Transverse colon (tissue), 4 donors: Measurements from ENCODE around the gene NMD3. TPM values are rescaled to one million over a fixed set of nuclear protein-coding genes. Genes with fewer than 3 reads are reported as not detected.

Experiments
- DNase-seq: peaks from one replicate; pipeline ENCODE4 v3.0.0-alpha.2; 2019
- H3K27ac ChIP-seq, 4 donors: fragments of 200-600 bp; sonication (generic); 2 replicates each; pipeline ENCODE4 v1.5.1; 2016 to 2018; ENCODE audit warnings: inconsistent platforms in 4 of 4
- H3K27me3 ChIP-seq: fragments of 200-600 bp; sonication (generic); 2 replicates; pipeline ENCODE4 v1.5.1; 2017; ENCODE audit warnings: inconsistent platforms
- H3K36me3 ChIP-seq, 4 donors: fragments of 200-600 bp; sonication (generic); 2 replicates each; pipeline ENCODE4 v1.5.1; 2017 to 2019; ENCODE audit warnings: inconsistent platforms in 4 of 4
- H3K4me1 ChIP-seq, 4 donors: fragments of 200-600 bp; sonication (generic); 2 replicates each; pipeline ENCODE4 v1.5.1; 2017 to 2020; ENCODE audit warnings: inconsistent platforms in 4 of 4
- H3K4me3 ChIP-seq, 4 donors: fragments of 200-600 bp; sonication (generic); 1 replicate in 1 of 4; 2 replicates in 3 of 4; pipeline versions ENCODE4 v1.5.1 to v1.6.1; 2017 to 2019; ENCODE audit warnings: inconsistent platforms in 4 of 4
- H3K9me3 ChIP-seq, 2 donors: fragments of 200-600 bp; sonication (generic); 2 replicates each; pipeline ENCODE4 v1.5.1; 2017 to 2019; ENCODE audit warnings: inconsistent platforms in 2 of 2
- EP300 ChIP-seq: sonication (generic); formaldehyde crosslinking; IDR thresholded peaks from one replicate; pipeline ENCODE4 v1.6.1; 2017; ENCODE audit warnings: antibody characterized with exemption, low read depth
- POLR2A ChIP-seq: fragments of 450-650 bp; IDR thresholded peaks from one replicate; pipeline ENCODE4 v1.6.1; 2016; ENCODE audit warnings: antibody characterized with exemption, mild to moderate bottlenecking, moderate library complexity
- POLR2AphosphoS5 ChIP-seq, 3 donors: sonication (generic); formaldehyde crosslinking; IDR thresholded peaks; one replicate each; pipeline ENCODE4 v1.6.1; 2016; ENCODE audit warnings: antibody characterized with exemption in 3 of 3
- WGBS, 2 donors: methylation state at CpG; one replicate each; pipeline ENCODE4 v1.1.5; 2018; ENCODE audit warnings: low coverage in 1 of 2; 5-methylcytosine and 5-hydroxymethylcytosine counted together
- in situ Hi-C, 4 donors: fragments of 200-750 bp; cut with MboI; loops; one replicate each; pipeline versions ENCODE4 v1.15.0 to v1.15.1; 2017; ENCODE audit warnings: low sequenced_read_pairs in 3 of 4, low pct_ligation_motif_present in 1 of 4, low pct_unique_long_range_greater_than_20kb in 1 of 4
- intact Hi-C: fragments of 100-400 bp; cut with DNase I; formaldehyde crosslinking; loops from one replicate; pipeline ENCODE4 v1.15.1; 2023; ENCODE audit warnings: low total_unique reads
- total RNA-seq, 4 donors: library from RNA; depleted of rRNA; stranded (reverse); fragments of >200 nt; gene quantifications; one replicate each; pipeline ENCODE4 v1.1.0, GENCODE V29; 2016
- TF ChIP-seq, protein P1 (sequence below), 5 experiments: fragments of 200-600 bp in 3 of 5; fragments of 450-650 bp in 2 of 5; sonication (generic) in 3 of 5; IDR thresholded peaks; 1 replicate in 2 of 5; 2 replicates in 3 of 5; pipeline ENCODE4 v1.5.1; 2016 to 2017; ENCODE audit warnings: antibody characterized with exemption in 5 of 5, inconsistent platforms in 3 of 5, mild to moderate bottlenecking in 2 of 5, moderate library complexity in 1 of 5

Gene NMD3
- total RNA-seq, 4 donors from 2014 or later: 7.5 to 37.3 (median 21.8) TPM

DNA sequence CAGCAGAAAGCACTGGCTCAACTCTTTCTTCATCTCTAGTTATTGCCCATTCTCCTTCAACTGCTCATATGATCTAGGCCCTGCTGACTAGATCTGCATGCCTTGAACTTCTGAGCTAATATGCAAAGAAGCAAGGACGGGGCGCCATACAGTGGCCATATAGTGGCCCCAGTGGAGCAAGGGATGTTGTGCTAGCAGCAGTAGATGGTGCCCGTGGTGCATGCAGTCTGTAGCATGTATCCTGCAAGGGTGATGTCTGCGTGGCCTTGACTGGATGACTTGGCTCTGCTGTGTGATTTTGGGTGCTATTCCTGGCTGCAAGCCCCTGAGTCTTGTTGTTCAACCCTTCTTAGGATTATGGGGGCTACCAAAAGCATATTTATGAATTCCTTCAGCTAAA, 12.2 kb upstream of the NMD3 start:
- H3K4me3 ChIP-seq: no peak overlapping the region
- H3K27ac ChIP-seq: no peak overlapping the region
- no peaks in the 10 kb centered on the region for H3K4me1 ChIP-seq
- TF ChIP-seq POLR2A (no peak), POLR2AphosphoS5 (IDR thresholded peaks at IDR 0.05) (no peak), EP300 (no peak)
- TF ChIP-seq, protein P1, sequence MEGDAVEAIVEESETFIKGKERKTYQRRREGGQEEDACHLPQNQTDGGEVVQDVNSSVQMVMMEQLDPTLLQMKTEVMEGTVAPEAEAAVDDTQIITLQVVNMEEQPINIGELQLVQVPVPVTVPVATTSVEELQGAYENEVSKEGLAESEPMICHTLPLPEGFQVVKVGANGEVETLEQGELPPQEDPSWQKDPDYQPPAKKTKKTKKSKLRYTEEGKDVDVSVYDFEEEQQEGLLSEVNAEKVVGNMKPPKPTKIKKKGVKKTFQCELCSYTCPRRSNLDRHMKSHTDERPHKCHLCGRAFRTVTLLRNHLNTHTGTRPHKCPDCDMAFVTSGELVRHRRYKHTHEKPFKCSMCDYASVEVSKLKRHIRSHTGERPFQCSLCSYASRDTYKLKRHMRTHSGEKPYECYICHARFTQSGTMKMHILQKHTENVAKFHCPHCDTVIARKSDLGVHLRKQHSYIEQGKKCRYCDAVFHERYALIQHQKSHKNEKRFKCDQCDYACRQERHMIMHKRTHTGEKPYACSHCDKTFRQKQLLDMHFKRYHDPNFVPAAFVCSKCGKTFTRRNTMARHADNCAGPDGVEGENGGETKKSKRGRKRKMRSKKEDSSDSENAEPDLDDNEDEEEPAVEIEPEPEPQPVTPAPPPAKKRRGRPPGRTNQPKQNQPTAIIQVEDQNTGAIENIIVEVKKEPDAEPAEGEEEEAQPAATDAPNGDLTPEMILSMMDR (IDR thresholded peaks at IDR 0.05): no peak
- H3K9me3 ChIP-seq: no peaks in the 10 kb centered on the region
- H3K27me3 ChIP-seq: no peaks in the 10 kb centered on the region
- in situ Hi-C loops: no loop called here
- no peak for DNase-seq
- intact Hi-C loops: loop anchor here (10.0 kb wide), 1 partner anchor 834 kb away; no protein-coding TSS in a partner anchor
- 83% methylated on average over 4 of the region's 4 CpGs; no CpG with 5 or more reads in 1 of the 2 donors for WGBS, 2 donors
- no peaks in the 10 kb centered on the region for H3K36me3 ChIP-seq

DNA sequence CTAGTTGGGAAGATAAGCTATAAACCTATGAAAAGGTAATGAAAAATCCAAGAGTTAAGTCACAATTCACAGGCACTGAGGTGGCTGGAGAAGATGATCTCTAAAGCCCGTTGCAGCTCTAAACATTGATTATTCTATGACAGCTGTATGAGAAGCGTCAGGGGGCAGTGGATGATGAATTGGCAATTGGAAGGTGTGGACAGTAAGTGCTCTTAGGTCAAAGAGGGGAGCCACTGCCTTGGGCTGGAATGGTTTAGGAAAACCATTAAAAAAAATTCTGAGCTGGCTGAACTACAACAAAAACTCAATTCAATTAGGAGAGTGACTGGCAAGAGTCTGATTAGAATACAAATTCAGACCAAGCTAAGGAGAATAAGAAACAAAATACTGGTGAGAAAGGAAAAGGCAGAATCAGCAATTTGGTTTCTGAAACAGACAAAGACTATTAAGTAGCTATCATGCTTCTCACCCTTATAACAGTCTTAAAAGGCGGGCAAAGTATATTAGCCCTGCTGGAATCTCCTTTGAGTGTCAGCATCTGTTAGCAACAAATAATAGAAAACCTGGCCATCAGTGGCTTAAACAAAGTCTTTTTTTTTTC, 8.8 kb upstream of the NMD3 start:
- Histone ChIP-seq H3K27me3 (no peaks in the 10 kb centered on the region), H3K27ac (no peak overlapping the region), H3K9me3 (no peaks in the 10 kb centered on the region), H3K4me1 (no peaks in the 10 kb centered on the region), H3K36me3 (no peaks in the 10 kb centered on the region), H3K4me3 (no peak overlapping the region)
- WGBS, 2 donors: 76 to 81% methylated on average over 3 of the region's 3 CpGs
- no peak for DNase-seq
- in situ Hi-C loops (no loop called here), intact Hi-C loops (no loop called here)
- TF ChIP-seq POLR2A (no peak), POLR2AphosphoS5 (IDR thresholded peaks at IDR 0.05) (no peak), EP300 (no peak)
- TF ChIP-seq, protein P1 (IDR thresholded peaks at IDR 0.05): no peak

DNA sequence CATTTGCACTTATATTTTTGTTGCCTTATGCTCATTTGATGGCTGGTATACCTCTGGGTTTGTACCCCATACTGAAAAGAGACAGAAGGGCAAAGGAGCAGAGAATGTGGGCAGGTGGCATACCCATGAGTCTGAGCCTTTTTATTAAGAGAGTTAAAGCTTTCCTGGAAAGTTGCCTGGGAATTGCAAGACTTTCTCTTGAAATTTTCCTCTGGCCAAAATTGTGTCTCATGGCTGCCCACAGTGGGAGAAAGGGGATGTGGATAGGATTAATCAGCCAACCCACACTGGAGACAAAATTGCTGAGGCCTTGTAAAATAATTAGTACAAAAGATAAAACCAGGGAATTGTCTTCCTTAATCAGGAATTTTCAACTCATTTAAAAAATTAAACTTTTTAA, 8.2 kb upstream of the NMD3 start:
- intact Hi-C loops: no loop called here
- in situ Hi-C loops: no loop called here
- H3K27ac ChIP-seq: no peak overlapping the region

DNA sequence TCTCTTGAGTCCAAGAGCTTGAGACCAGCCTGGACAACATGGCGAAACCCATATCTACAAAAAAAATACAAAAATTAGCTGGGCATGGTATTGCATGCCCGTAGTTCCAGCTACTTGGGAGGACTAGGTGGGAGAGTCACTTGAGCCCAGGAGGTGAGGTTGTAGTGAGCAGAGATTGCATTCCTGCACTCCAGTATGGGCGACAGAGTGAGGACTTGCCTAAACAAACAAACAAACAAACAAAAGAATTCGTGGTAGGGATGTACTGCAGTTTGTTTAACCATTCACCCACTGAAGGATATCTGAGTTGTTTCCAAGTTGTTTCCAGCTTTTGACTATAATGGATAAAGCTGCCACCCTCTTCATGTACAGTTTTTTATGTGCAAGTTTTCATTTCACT, 7.5 kb upstream of the NMD3 start:
- H3K9me3 ChIP-seq: no peaks in the 10 kb centered on the region
- TF ChIP-seq, protein P1 (IDR thresholded peaks at IDR 0.05): no peak
- TF ChIP-seq POLR2AphosphoS5 (IDR thresholded peaks at IDR 0.05) (no peak), EP300 (no peak), POLR2A (no peak)
- H3K4me1 ChIP-seq: no peaks in the 10 kb centered on the region
- in situ Hi-C loops: no loop called here
- no peaks in the 10 kb centered on the region for H3K36me3 ChIP-seq
- H3K27me3 ChIP-seq: no peaks in the 10 kb centered on the region
- H3K4me3 ChIP-seq: no peak overlapping the region
- 66 to 72% methylated on average over 4 of the region's 4 CpGs for WGBS, 2 donors
- no peak overlapping the region for H3K27ac ChIP-seq
- intact Hi-C loops: no loop called here
- no peak for DNase-seq

More for the DNA sequence above, 8.2 kb upstream of the NMD3 start:
- H3K4me1 ChIP-seq: no peaks in the 10 kb centered on the region
- no peaks in the 10 kb centered on the region for H3K36me3 ChIP-seq
- no peak overlapping the region for H3K4me3 ChIP-seq
- no peaks in the 10 kb centered on the region for H3K27me3 ChIP-seq
- no peaks in the 10 kb centered on the region for H3K9me3 ChIP-seq
- TF ChIP-seq, protein P1 (IDR thresholded peaks at IDR 0.05): no peak
- TF ChIP-seq POLR2AphosphoS5 (IDR thresholded peaks at IDR 0.05) (no peak), EP300 (no peak), POLR2A (no peak)
- DNase-seq: no peak
